Endothelial cell of hepatic sinusoid (primary cell): ENCODE results near the gene CHGA.

Experiments used
- in situ Hi-C: cut with HindIII; loops from 2 replicates; pipeline ENCODE4 v1.10.0; 2017; ENCODE audit warnings: low sequenced_read_pairs

The CHGA gene

DNA sequence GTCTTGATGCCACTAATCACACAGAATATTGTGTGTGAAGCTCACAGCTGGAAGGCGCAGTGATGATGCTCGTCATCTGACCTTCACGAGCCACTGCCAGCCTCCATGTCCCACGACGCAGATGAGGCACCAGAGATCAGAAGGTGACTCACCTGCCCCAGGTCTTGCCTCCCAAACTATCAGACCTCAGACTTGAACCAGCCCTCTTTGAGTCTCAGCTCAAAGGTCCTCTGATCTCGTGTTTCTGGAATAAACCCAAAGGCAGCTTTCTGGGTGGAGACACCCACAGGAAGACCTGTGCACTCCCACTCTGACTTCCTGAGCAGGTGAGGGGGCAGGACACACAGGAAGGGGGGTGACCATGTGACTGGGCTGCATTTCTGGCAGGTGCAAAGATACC lies 19.6 kb upstream of the CHGA start:
- in situ Hi-C loops, result no loop called here

DNA sequence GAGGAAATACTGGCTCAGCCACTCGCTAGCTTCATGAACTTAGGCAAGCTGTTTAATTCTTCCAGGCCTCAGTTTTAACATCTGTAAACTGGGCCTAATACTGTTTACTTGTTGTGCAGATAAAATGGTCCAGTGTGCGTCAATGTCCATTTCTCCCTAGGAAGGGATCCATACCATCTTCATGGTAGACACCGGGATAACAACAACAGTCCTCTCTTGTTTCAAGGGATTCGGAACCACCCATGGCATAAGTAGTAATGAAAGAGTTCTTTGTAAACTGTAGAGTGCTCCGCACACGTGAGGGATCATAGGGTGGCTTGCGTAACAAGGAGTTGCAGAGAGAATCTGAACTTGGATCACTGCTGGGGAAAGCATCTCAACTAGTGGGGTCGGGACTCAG lies 17.3 kb upstream of the CHGA start:
- in situ Hi-C loops, result no loop called here

DNA sequence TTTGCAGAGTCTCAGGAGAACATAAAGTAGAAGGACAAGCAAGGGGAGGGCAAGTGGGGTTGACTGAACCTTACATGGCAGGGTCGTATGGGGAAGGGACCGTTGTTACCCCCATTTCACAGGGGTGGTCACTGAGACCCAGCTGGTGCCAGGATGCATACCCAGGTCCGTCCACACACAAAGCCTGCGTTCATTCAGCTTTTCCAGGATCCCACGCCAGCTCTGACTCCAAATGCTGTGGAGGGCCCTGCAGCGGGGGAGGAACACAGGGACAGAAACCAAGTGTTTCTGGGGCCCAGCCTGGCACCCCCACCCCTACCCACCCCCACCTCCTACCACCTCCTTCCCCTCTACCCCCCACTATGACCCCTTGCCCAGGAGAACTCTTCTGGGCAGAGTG lies 16.5 kb upstream of the CHGA start:
- in situ Hi-C loops, result no loop called here

GRCh38 chr14:92906823-92907222 lies 16.1 kb upstream of the CHGA start:
- in situ Hi-C loops, result no loop called here

DNA sequence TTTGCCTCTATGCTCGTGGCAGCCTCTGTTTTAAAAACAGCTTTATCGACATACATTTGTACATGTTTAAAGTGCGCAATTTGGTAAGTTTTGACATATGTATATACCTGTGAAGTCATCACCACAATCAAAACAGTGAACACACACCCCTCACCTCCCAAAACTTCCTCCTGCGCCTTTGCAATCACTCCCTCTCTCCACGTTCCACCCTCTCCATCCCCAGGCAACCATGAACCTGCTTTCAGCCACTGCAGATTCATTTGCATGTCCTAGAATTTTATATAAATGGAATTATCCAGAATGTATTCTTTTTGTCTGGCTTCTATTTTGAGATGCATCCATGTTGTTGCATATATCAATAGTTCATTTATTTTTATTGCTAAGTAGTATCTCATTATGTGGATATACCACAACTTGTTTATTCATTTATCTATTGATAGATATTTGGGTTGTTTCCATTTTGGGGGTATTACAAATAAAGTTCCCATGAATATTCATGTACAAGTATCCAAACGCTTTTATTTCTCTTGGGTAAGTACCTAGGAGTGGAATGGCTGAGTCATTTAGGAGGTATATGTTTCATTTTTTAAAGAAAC lies 15.5 kb upstream of the CHGA start:
- in situ Hi-C loops, result no loop called here

- in situ Hi-C loops, result no loop called here
These were observed 8.8 kb upstream of the CHGA start for GRCh38 chr14:92914087-92914656.

DNA sequence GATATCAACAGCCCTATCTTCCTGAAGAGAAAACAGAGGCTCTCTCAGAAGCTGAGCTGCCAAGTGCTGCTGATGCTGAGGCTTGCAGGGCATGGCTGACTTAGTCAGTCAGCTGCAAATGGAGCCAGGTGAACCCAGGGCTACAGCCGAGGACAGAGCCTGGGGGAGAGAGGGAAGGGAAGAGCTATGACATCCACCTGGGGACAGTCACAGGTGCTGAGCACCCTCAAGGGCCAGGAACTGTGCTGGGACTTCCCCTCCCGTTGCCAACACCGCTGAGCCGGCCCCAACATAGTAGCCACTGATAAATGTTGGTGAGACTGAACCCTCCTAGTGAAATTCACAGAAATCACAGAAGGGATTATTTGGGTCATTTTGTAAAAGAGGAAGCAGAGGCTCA lies 6.7 kb upstream of the CHGA start:
- in situ Hi-C loops, result no loop called here

DNA sequence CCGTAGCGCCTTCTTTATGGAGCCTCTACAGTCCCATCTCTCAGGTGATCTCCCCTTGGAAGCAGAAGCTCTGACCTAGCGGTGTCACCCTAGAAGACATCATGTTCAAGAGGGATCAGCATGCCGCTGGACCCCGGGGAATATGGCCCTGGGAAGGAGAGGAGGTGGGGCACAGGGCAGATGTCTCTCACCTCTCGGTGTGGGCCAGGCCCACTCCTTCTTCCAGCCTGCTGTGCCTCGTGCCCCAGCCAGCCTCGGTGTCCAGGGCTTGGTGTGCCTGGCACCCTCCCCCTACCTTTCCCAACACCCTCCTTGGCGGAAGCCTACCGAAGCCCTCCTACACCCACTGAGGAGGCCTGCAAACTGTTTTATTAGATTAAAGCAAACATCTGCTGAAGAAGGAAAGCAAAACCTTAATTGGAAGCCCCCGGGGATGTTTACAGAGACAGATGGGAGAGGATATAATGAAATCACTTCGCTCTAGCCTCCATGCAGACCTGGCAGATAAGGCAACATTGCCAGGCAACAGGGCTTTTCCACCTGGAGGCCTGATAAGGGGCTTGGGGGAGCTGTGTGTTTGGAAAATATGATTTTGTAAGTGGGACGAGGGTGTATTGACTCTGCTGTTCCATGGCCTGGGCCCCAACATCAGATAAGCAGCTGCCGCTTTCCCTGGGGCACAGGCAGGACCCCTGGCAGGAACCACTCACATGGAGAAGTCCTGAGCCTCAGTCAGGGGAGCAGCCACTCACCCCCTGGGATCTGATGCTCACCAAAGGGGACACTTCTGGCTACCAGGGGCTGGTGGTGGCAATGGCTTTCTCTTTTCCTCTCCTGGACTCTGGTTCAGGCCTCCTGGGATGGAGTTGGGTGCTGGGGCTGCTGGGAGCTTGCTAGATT lies 5.7 kb upstream of the CHGA start:
- in situ Hi-C loops, result no loop called here

GRCh38 chr14:92917956-92918355 lies 5.0 kb upstream of the CHGA start:
- in situ Hi-C loops, result no loop called here

- in situ Hi-C loops, result no loop called here
These were observed 2.9 kb upstream of the CHGA start for GRCh38 chr14:92920001-92920400.

DNA sequence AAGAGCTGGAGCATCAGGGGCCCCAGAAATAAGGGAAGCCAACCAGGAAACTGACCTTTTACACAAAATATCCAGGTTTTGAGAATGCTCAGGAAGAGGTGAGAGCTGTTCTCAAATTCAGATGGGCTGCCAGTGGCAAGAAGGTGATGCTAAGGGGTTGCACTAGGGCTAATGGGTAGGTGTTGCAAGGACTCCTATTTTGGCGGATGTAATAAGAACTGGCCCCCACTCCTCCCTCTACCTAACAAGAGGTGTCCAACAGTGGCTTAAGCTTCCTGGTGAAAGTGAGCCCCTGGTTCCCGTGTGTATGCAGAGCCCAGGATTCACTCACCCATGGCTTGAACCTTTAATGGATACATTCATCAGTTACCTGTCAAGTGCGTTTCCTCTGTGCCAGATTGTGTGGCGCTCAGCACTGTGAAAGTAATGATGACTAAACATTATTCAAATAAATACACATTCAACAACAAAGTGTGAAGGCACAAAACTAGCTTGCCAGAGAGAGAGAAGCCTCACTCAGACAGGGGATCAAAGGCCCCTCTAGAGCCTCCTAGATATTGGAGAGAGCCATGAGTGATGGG lies 705 bp upstream of the CHGA start:
- in situ Hi-C loops, result no loop called here

DNA sequence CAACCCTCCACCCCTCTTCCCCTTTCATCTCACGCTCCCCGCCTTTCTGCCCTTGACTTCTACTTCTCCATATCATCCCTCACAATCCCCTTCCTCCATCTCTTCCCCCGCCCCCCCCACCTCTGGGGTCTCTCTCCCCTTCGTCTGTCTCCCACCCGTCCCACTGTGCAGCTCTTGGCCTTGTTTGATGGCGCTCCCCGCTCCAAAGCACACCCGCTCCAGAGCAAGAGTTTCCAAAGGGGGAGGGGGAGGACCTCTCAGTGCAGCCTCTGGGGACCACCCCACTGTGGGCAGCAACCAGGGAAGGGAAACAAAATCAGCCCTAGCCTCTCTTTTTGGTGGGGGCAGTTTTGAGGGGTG lies 774 bp downstream of the CHGA start:
- in situ Hi-C loops, result no loop called here

DNA sequence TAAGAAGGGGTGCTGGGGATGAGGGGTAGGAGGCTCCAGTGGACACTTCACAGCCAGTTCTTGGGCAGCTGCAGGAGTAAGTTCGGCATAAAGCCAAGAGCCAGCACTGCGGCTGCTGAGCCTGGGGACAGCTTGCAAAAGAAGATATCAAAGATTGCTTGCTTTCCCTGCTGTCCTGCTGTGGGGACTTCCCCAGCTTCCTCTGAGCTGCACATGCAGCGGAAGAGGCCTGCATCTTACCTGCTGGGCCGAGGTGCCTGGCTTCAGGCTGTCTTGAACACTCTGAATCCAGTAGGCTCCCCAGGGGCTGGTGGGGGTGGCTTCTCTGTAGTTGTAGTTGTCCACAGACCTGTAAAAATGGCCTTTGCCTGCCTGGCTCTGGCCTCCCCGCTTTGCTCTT lies 1.3 kb downstream of the CHGA start:
- in situ Hi-C loops, result no loop called here

DNA sequence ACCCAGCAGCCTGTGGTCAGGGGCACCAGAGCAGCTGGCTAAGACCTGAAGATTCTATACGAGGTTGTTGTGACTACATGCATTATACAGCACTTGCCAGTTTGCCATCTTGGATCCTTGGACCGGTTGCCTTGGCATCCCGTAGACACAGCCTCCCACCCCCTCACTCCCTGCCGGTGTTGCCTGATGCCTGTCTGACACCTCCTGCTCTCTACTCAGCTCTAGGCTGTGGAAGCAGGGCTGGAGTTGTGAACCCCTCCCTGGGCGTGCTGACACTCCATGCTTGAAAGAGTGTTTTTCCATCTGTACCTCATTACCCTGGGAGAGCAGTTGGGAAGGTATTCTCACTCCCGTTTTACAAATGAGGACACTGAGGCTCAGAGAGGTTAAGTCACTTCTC lies 2.5 kb downstream of the CHGA start:
- in situ Hi-C loops, result no loop called here

GRCh38 chr14:92926180-92926845 lies 3.4 kb downstream of the CHGA start:
- in situ Hi-C loops, result no loop called here

- in situ Hi-C loops, result no loop called here
These were observed 4.0 kb downstream of the CHGA start for GRCh38 chr14:92926931-92927330.

DNA sequence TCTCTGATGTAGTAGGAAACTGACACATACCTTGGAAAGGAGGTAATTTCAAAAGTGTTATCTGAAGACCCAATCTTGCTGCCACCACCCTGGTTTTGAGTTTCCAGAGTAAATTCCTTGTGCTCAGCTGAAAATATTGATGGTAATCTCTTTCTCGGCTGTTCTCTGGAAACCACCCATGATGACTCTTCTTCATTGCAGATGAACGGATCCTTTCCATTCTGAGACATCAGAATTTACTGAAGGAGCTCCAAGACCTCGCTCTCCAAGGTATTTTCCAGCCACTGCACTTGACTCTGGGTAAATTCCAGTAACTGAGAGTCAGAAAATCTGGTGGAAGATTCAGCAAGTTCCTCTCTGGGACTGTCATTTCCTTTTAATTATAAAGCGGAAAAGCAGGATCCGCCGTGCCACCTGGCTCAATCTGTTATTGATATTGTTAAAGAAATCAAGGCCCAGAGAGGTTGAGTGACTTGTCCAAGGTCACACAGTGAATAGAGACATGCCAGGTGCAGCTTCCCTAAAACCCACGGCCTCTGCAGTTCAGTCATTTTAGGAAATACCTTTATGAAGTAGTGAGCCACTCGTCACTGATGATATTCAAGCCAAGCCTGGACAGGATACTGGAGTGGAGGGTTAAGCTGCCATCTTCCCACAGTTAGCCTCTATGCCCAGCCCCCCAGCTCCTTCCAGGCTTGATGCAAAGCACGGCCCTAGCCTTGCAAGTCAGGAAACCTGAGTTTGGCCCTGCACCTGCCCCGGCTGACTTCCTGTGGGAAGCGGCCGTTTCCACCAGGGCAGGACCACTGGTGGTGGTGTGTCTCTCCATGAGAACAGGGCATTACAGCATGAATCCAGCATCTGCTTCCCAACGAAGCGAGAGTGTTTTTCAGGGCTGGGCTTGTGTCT lies 4.7 kb downstream of the CHGA start:
- in situ Hi-C loops, result no loop called here

DNA sequence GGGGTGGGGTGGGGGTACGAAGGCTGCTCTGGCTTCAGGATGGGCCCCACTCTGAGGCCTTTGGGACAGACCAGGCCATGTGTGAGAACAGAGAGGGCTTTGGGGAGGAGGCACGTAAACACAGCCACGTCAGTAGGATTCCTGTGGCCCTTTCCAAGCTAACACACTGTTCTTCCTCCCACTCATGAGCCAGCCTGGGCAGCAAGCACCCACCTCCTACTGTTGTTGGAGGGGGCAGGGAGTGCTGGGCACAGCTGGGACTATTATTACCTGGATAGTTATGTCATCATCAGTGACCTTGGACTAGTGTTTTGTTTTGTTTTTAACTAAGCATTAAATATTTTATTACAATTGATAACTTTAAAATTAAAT lies 5.3 kb downstream of the CHGA start:
- in situ Hi-C loops, result no loop called here

- in situ Hi-C loops, result no loop called here
These were observed 6.2 kb downstream of the CHGA start for GRCh38 chr14:92928961-92929688.
